HG03196 (cell line): ENCODE data around the gene RGL1.

ENCODE experiments used
- ATAC-seq: cut with Tn5 transposase; IDR thresholded peaks from one replicate; pipeline ENCODE4 v1.9.1; 2021; ENCODE audit not compliant: unreplicated experiment

RGL1 gene

GRCh38 chr1:183817576-183818288 is 12.8 kb downstream of the RGL1 start:
- ATAC-seq: no peak

GRCh38 chr1:183819059-183819458 is 14.1 kb downstream of the RGL1 start:
- no peak for ATAC-seq

GRCh38 chr1:183821309-183821888 is 16.5 kb downstream of the RGL1 start:
- no peak for ATAC-seq

- ATAC-seq: no peak
Measured at GRCh38 chr1:183821889-183822611, 17.1 kb downstream of the RGL1 start.

- ATAC-seq: no peak
Measured at GRCh38 chr1:183824291-183824690, 19.4 kb downstream of the RGL1 start.

- no peak for ATAC-seq
Measured at GRCh38 chr1:183827801-183828200, 22.9 kb downstream of the RGL1 start.

- ATAC-seq: no peak
Measured at GRCh38 chr1:183830389-183830788, 25.5 kb downstream of the RGL1 start.

- ATAC-seq: no peak
Measured at GRCh38 chr1:183831311-183831710, 26.4 kb downstream of the RGL1 start.

- ATAC-seq: no peak
Measured at GRCh38 chr1:183832459-183832858, 27.5 kb downstream of the RGL1 start.

GRCh38 chr1:183834568-183834967 is 29.6 kb downstream of the RGL1 start:
- ATAC-seq: no peak

GRCh38 chr1:183836598-183836997 is 31.7 kb downstream of the RGL1 start:
- no peak for ATAC-seq

- ATAC-seq: no peak
Measured at GRCh38 chr1:183837062-183837461, 32.1 kb downstream of the RGL1 start.

- no peak for ATAC-seq
Measured at GRCh38 chr1:183838221-183838620, 33.3 kb downstream of the RGL1 start.

GRCh38 chr1:183840140-183840539 is 35.2 kb downstream of the RGL1 start:
- ATAC-seq: no peak

- peak; percentile 35 for ATAC-seq
Measured at GRCh38 chr1:183841550-183841949, 36.6 kb downstream of the RGL1 start.

- peak; percentile 89 for ATAC-seq
Measured at GRCh38 chr1:183841950-183842794, 37.3 kb downstream of the RGL1 start.

- ATAC-seq: peak; percentile 27
Measured at GRCh38 chr1:183842795-183843144, 37.9 kb downstream of the RGL1 start.

GRCh38 chr1:183844806-183845205 is 39.9 kb downstream of the RGL1 start:
- ATAC-seq: no peak

GRCh38 chr1:183845681-183846080 is 40.8 kb downstream of the RGL1 start:
- no peak for ATAC-seq

- ATAC-seq: no peak
Measured at GRCh38 chr1:183847641-183848040, 42.7 kb downstream of the RGL1 start.

- ATAC-seq: no peak
Measured at GRCh38 chr1:183850852-183851251, 45.9 kb downstream of the RGL1 start.
